ENCODE results near the gene ATRN.
"Not testable (repeated sequence)": the region's sequence is repeated elsewhere in the genome, so short reads cannot be mapped to it uniquely, and the experiment has no call there.

ATRN gene

DNA sequence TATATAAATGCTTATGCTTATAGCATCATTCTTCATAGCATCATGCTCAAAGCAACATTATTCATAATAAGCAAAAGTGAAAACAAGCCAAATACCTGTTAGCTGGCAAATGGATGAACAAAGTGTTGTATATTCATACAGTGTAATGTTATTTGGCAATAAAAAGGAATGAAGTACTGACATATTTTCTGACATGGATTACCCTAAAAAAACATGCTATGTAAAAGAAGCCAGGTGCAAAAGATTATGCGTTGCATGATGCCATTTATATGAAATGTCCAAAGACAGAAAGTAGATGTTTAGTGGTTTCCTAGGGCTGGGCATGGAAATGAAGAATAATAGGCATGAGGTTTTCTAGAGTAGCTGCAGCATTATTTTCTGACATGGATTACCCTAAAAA is 115.3 kb downstream of the ATRN start:
- no peak overlapping the region for H3K4me3 ChIP-seq (ENCODE audit: low read depth, low read length)
- TF ChIP-seq, protein P1, sequence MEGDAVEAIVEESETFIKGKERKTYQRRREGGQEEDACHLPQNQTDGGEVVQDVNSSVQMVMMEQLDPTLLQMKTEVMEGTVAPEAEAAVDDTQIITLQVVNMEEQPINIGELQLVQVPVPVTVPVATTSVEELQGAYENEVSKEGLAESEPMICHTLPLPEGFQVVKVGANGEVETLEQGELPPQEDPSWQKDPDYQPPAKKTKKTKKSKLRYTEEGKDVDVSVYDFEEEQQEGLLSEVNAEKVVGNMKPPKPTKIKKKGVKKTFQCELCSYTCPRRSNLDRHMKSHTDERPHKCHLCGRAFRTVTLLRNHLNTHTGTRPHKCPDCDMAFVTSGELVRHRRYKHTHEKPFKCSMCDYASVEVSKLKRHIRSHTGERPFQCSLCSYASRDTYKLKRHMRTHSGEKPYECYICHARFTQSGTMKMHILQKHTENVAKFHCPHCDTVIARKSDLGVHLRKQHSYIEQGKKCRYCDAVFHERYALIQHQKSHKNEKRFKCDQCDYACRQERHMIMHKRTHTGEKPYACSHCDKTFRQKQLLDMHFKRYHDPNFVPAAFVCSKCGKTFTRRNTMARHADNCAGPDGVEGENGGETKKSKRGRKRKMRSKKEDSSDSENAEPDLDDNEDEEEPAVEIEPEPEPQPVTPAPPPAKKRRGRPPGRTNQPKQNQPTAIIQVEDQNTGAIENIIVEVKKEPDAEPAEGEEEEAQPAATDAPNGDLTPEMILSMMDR (IDR thresholded peaks at IDR 0.05; ENCODE audit: borderline replicate concordance, insufficient read depth, low read depth, low read length) = no peak

- TF ChIP-seq, protein P1 (IDR thresholded peaks at IDR 0.05; ENCODE audit: borderline replicate concordance, insufficient read depth, low read depth, low read length) = no peak
- no peak overlapping the region for H3K4me3 ChIP-seq (ENCODE audit: low read depth, low read length)
Observed at GRCh38 chr20:3590164-3590563, 119.3 kb downstream of the ATRN start.

GRCh38 chr20:3592931-3593330 is 122.1 kb downstream of the ATRN start:
- H3K4me3 ChIP-seq (ENCODE audit: low read depth, low read length) = no peak overlapping the region
- TF ChIP-seq, protein P1 (IDR thresholded peaks at IDR 0.05; ENCODE audit: borderline replicate concordance, insufficient read depth, low read depth, low read length) = no peak

DNA sequence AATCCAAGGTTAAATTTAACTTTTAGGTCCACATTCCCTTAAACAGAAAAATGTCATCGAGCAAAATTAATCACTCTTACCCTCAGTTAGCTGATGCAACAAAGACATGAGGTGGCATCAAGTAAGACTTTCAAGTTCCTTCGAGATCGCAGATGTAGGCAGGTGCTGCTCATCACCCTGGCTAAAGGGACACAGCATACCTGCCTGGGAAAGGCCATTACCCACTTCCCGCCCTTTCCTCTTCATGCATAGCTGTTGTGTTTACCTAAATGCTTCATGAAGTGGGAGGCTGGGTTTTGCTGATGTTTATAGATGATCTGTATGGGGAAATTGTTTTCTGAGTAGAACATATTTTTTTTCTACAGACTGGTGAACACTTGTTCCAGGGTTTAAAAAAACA is 124.7 kb downstream of the ATRN start:
- no peak overlapping the region for H3K4me3 ChIP-seq (ENCODE audit: low read depth, low read length)
- TF ChIP-seq, protein P1 (IDR thresholded peaks at IDR 0.05; ENCODE audit: borderline replicate concordance, insufficient read depth, low read depth, low read length) = no peak

GRCh38 chr20:3603108-3603507 is 132.3 kb downstream of the ATRN start:
- TF ChIP-seq, protein P1 (IDR thresholded peaks at IDR 0.05; ENCODE audit: borderline replicate concordance, insufficient read depth, low read depth, low read length) = no peak

DNA sequence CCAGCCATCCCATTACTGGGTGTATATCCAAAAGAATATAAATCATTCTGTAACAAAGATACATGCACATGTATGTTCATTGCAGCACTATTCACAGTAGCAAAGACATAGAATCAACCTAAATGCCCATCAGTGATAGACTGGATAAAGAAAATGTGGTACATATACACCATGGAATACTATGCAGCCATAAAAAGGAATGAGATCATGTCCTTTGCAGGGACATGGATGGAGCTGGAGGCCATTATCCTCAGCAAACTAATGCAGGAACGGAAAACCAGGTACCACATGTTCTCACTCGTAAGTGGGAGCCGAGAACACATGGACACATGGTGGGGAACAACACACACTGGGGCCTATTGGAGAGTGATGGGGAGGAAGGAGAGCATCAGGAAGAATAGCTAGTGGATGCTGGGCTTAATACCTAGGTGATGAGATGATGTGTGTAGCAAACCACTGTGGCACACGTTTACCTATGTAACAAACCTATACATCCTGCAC is 134.6 kb downstream of the ATRN start:
- not testable (repeated sequence) for H3K4me3 ChIP-seq (ENCODE audit: low read depth, low read length)

More at GRCh38 chr20:3603108-3603507, 132.3 kb downstream of the ATRN start:
- H3K4me3 ChIP-seq (ENCODE audit: low read depth, low read length) = no peak overlapping the region

DNA sequence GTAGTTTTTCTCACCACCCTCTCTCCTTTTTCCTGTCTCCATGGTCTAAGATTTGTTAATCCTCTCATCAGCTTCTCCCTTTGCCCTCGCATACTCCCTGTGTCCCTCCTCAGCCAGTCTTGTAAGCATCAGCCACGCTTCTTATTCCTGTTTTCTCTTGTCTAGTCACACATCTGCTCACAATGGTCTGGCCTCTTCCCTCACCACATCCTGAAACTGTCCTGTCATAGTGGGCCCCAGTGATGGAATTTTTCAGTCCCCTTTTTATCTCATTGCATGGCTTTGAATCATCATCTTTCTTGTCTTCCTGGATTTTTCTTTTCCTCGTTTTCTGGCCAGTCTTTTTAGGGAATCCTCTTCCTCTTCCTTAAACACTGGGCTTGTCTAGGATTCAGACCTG is 135.2 kb downstream of the ATRN start:
- H3K4me3 ChIP-seq (ENCODE audit: low read depth, low read length) = no peak overlapping the region
- TF ChIP-seq, protein P1 (IDR thresholded peaks at IDR 0.05; ENCODE audit: borderline replicate concordance, insufficient read depth, low read depth, low read length) = no peak

- H3K4me3 ChIP-seq (ENCODE audit: low read depth, low read length) = no peak overlapping the region
- TF ChIP-seq, protein P1 (IDR thresholded peaks at IDR 0.05; ENCODE audit: borderline replicate concordance, insufficient read depth, low read depth, low read length) = no peak
Observed at GRCh38 chr20:3611901-3612300, 141.1 kb downstream of the ATRN start.

Data from GM12875 (cell line).